Measurements from ENCODE around the gene CCDC33.
A peak's percentile ranks its signal among the peaks of the same experiment; 100 is the strongest.

The CCDC33 gene

GRCh38 chr15:74384881-74385643, 148.9 kb downstream of the CCDC33 start:
- DNase-seq: peak; percentile 56

GRCh38 chr15:74385733-74386132, 149.6 kb downstream of the CCDC33 start:
- peak; percentile 47 for DNase-seq
